ENCODE data around the gene STX1B.

- TF ChIP-seq EZH2 (IDR thresholded peaks at IDR 0.05) (no peak), POLR2AphosphoS5 (IDR thresholded peaks at IDR 0.05; ENCODE audit: borderline replicate concordance, low read depth, low read length) (no peak)
Observed at GRCh38 chr16:30972872-30973271, 37.6 kb downstream of the STX1B start.
